T-helper 17 cell (primary cell): ENCODE data around the gene ETV1. TPM values are rescaled to one million over a fixed set of nuclear protein-coding genes. Genes with fewer than 3 reads are reported as not detected.

Source experiments
- ATAC-seq: fragments of 150-1000 bp; cut with Tn5 transposase; 2 replicates; pipeline ENCODE4 v1.10.0; 2021; ENCODE audit warnings: mild to moderate bottlenecking, moderate library complexity
- DNase-seq, 3 donors: peaks; one replicate each; pipeline versions ENCODE4 v3.0.0 to v3.0.0-alpha.2; 2020 to 2021
- H3K9me3 ChIP-seq: one replicate; pipeline ENCODE4 v1.7.0; 2013; ENCODE audit warnings: low read length, mild to moderate bottlenecking; ENCODE audit not compliant: control insufficient read depth, poor library complexity, severe bottlenecking
- H3K27ac Mint-ChIP-seq: one replicate; pipeline ENCODE4 v1.8.0; 2022; ENCODE audit warnings: mild to moderate bottlenecking, moderate library complexity, mixed read lengths
- H3K27me3 Mint-ChIP-seq: one replicate; pipeline ENCODE4 v1.8.0; 2022; ENCODE audit warnings: mixed read lengths
- H3K36me3 Mint-ChIP-seq: one replicate; pipeline ENCODE4 v1.8.0; 2022; ENCODE audit warnings: low read depth, mixed read lengths
- H3K4me1 Mint-ChIP-seq: one replicate; pipeline ENCODE4 v1.8.0; 2022; ENCODE audit warnings: mild to moderate bottlenecking, mixed read lengths
- H3K4me3 Mint-ChIP-seq: one replicate; pipeline ENCODE4 v1.8.0; 2022; ENCODE audit warnings: mild to moderate bottlenecking, moderate library complexity, mixed read lengths
- total RNA-seq, 4 donors: library from RNA in 2 of 4; stranded (reverse) in 2 of 4; gene quantifications; one replicate each; pipeline ENCODE4 v1.2.3 and lab custom pipeline; 2022 to 2026

The ETV1 gene
- total RNA-seq, 2 donors from 2014 or later, result 0.55 TPM; not detected in 1

GRCh38 chr7:13845601-13846000 lies 143.9 kb downstream of the ETV1 start:
- H3K9me3 ChIP-seq, result no peaks in the 10 kb centered on the region
- no peak for DNase-seq
- Mint-ChIP-seq H3K4me1 (peaks cover 9% of the 10 kb centered on the region), H3K27me3 (no peaks in the 10 kb centered on the region), H3K36me3 (no peaks in the 10 kb centered on the region), H3K27ac (no peak overlapping the region), H3K4me3 (no peak overlapping the region)
- ATAC-seq, result no peak

GRCh38 chr7:13844954-13845353 lies 144.5 kb downstream of the ETV1 start:
- ATAC-seq (no peak), DNase-seq (no peak)
- no peaks in the 10 kb centered on the region for H3K9me3 ChIP-seq

GRCh38 chr7:13841284-13841683 lies 148.2 kb downstream of the ETV1 start:
- H3K27me3 Mint-ChIP-seq, result no peaks in the 10 kb centered on the region
- H3K9me3 ChIP-seq, result no peaks in the 10 kb centered on the region
- DNase-seq, result no peak
- H3K4me3 Mint-ChIP-seq, result no peak overlapping the region
- ATAC-seq, result no peak
- H3K36me3 Mint-ChIP-seq, result no peaks in the 10 kb centered on the region
- H3K4me1 Mint-ChIP-seq, result no peaks in the 10 kb centered on the region
- no peak overlapping the region for H3K27ac Mint-ChIP-seq

More at GRCh38 chr7:13844954-13845353, 144.5 kb downstream of the ETV1 start:
- H3K4me1 Mint-ChIP-seq, result peaks cover 6% of the 10 kb centered on the region
- no peak overlapping the region for H3K27ac Mint-ChIP-seq
- no peaks in the 10 kb centered on the region for H3K27me3 Mint-ChIP-seq
- no peaks in the 10 kb centered on the region for H3K36me3 Mint-ChIP-seq
- H3K4me3 Mint-ChIP-seq, result no peak overlapping the region
